Measurements from ENCODE around the gene PRSS27.

PRSS27 gene

GRCh38 chr16:2708290-2708639 is 11.8 kb downstream of the PRSS27 start:
- Mint-ChIP-seq H3K27me3 (ENCODE audit: low read depth) (no peaks in the 10 kb centered on the region), H3K27ac (no peak overlapping the region), H3K4me3 (no peak overlapping the region), H3K36me3 (ENCODE audit: low read depth) (peaks cover 3% of the 10 kb centered on the region), H3K4me1 (no peaks in the 10 kb centered on the region), H3K9me3 (no peaks in the 10 kb centered on the region)
- no peak for TF ChIP-seq CTCF (IDR thresholded peaks at IDR 0.05; ENCODE audit: unreplicated experiment in 3 of 3)

- H3K27me3 Mint-ChIP-seq (ENCODE audit: low read depth), result no peaks in the 10 kb centered on the region
Measured at GRCh38 chr16:2707368-2708289, 12.4 kb downstream of the PRSS27 start.

GRCh38 chr16:2706611-2707311 is 13.3 kb downstream of the PRSS27 start:
- no peak for TF ChIP-seq CTCF (IDR thresholded peaks at IDR 0.05; ENCODE audit: unreplicated experiment in 3 of 3)
- no peaks in the 10 kb centered on the region for H3K9me3 Mint-ChIP-seq

More at GRCh38 chr16:2707368-2708289, 12.4 kb downstream of the PRSS27 start:
- no peaks in the 10 kb centered on the region for H3K4me1 Mint-ChIP-seq
- no peak overlapping the region for H3K27ac Mint-ChIP-seq
- no peaks in the 10 kb centered on the region for H3K9me3 Mint-ChIP-seq
- H3K36me3 Mint-ChIP-seq (ENCODE audit: low read depth), result peaks cover 3% of the 10 kb centered on the region
- TF ChIP-seq CTCF (IDR thresholded peaks at IDR 0.05; ENCODE audit: unreplicated experiment in 3 of 3), result no peak
- H3K4me3 Mint-ChIP-seq, result no peak overlapping the region

GRCh38 chr16:2706085-2706484 is 13.9 kb downstream of the PRSS27 start:
- no peaks in the 10 kb centered on the region for H3K27me3 Mint-ChIP-seq (ENCODE audit: low read depth)
- no peak overlapping the region for H3K27ac Mint-ChIP-seq
- H3K36me3 Mint-ChIP-seq (ENCODE audit: low read depth), result peaks cover 3% of the 10 kb centered on the region
- H3K4me1 Mint-ChIP-seq, result no peaks in the 10 kb centered on the region
- no peaks in the 10 kb centered on the region for H3K9me3 Mint-ChIP-seq
- no peak overlapping the region for H3K4me3 Mint-ChIP-seq
- TF ChIP-seq CTCF (IDR thresholded peaks at IDR 0.05; ENCODE audit: unreplicated experiment in 3 of 3), result no peak

More at GRCh38 chr16:2706611-2707311, 13.3 kb downstream of the PRSS27 start:
- no peak overlapping the region for H3K27ac Mint-ChIP-seq
- no peaks in the 10 kb centered on the region for H3K4me1 Mint-ChIP-seq
- H3K27me3 Mint-ChIP-seq (ENCODE audit: low read depth), result no peaks in the 10 kb centered on the region
- peaks cover 3% of the 10 kb centered on the region for H3K36me3 Mint-ChIP-seq (ENCODE audit: low read depth)
- H3K4me3 Mint-ChIP-seq, result no peak overlapping the region

GRCh38 chr16:2705351-2705750 is 14.7 kb downstream of the PRSS27 start:
- Mint-ChIP-seq H3K4me3 (no peak overlapping the region), H3K27me3 (ENCODE audit: low read depth) (no peaks in the 10 kb centered on the region), H3K4me1 (no peaks in the 10 kb centered on the region), H3K27ac (no peak overlapping the region), H3K36me3 (ENCODE audit: low read depth) (peaks cover 3% of the 10 kb centered on the region), H3K9me3 (no peaks in the 10 kb centered on the region)
- no peak for TF ChIP-seq CTCF (IDR thresholded peaks at IDR 0.05; ENCODE audit: unreplicated experiment in 3 of 3)

Measured in nephron (organoid).